Gastrocnemius medialis (tissue), 4 donors: ENCODE results near the gene TRMT61A. TPM values are rescaled to one million over a fixed set of nuclear protein-coding genes. Genes with fewer than 3 reads are reported as not detected.

Source experiments
- ATAC-seq, 2 donors: fragments of 150-250 bp; one replicate each; pipeline ENCODE4 v1.9.1; 2016
- DNase-seq, 2 donors: peaks; one replicate each; pipeline ENCODE4 v3.0.0-alpha.2; 2019
- H3K27ac ChIP-seq, 4 donors: fragments of 200-600 bp; sonication (generic); 1 replicate in 1 of 4; 2 replicates in 3 of 4; pipeline ENCODE4 v1.5.1; 2016 to 2018; ENCODE audit warnings: mild to moderate bottlenecking in 2 of 4, moderate library complexity in 1 of 4
- H3K27me3 ChIP-seq, 3 donors: fragments of 200-600 bp; sonication (generic) in 2 of 3; 1 replicate in 1 of 3; 2 replicates in 2 of 3; pipeline versions ENCODE4 v1.5.1 to v1.6.0; 2016 to 2019; ENCODE audit warnings: mild to moderate bottlenecking in 1 of 3, moderate library complexity in 1 of 3
- H3K36me3 ChIP-seq, 2 donors: fragments of 200-600 bp; sonication (generic) in 1 of 2; one replicate each; pipeline ENCODE4 v1.5.1; 2017 to 2018
- H3K4me1 ChIP-seq, 2 donors: fragments of 200-600 bp; sonication (generic) in 1 of 2; one replicate each; pipeline ENCODE4 v1.5.1; 2016 to 2017; ENCODE audit warnings: mild to moderate bottlenecking in 2 of 2
- H3K4me3 ChIP-seq, 4 donors: fragments of 200-600 bp; sonication (generic) in 3 of 4; 1 replicate in 1 of 4; 2 replicates in 3 of 4; pipeline ENCODE4 v1.5.1; 2016 to 2019; ENCODE audit warnings: mild to moderate bottlenecking in 2 of 4
- H3K9me3 ChIP-seq, 3 donors: fragments of 200-600 bp; sonication (generic) in 2 of 3; 1 replicate in 1 of 3; 2 replicates in 2 of 3; pipeline ENCODE4 v1.5.1; 2016 to 2019
- POLR2A ChIP-seq, 2 donors: fragments of 450-650 bp; IDR thresholded peaks; one replicate each; pipeline ENCODE4 v1.6.1; 2017; ENCODE audit warnings: antibody characterized with exemption in 2 of 2, mild to moderate bottlenecking in 2 of 2, moderate library complexity in 2 of 2
- in situ Hi-C, 4 donors: fragments of 200-750 bp; cut with MboI; loops; one replicate each; pipeline versions ENCODE4 v1.15.0 to v1.8.0; 2017; ENCODE audit warnings: low sequenced_read_pairs in 4 of 4
- intact Hi-C: fragments of 100-400 bp; cut with DNase I; formaldehyde crosslinking; loops from one replicate; pipeline ENCODE4 v1.15.1; 2023; ENCODE audit warnings: low total_unique reads
- total RNA-seq, 4 donors: library from RNA; depleted of rRNA; stranded (reverse); fragments of >200 nt; gene quantifications; one replicate each; pipeline versions ENCODE4 v1.1.0 to v1.2.3, GENCODE V29; 2016
- TF ChIP-seq, protein P1 (sequence below), 5 experiments: fragments of 450-650 bp in 3 of 5; fragments of 200-600 bp in 2 of 5; sonication (generic) in 2 of 5; IDR thresholded peaks in 4 of 5; conservative IDR thresholded peaks in 1 of 5; 1 replicate in 4 of 5; 2 replicates in 1 of 5; pipeline ENCODE4 v1.5.1; 2016 to 2019; ENCODE audit warnings: antibody characterized with exemption in 5 of 5, mild to moderate bottlenecking in 3 of 5, moderate library complexity in 3 of 5

TRMT61A gene
- total RNA-seq, 4 donors from 2014 or later = 8.3 to 11.0 (median 9.6) TPM

DNA sequence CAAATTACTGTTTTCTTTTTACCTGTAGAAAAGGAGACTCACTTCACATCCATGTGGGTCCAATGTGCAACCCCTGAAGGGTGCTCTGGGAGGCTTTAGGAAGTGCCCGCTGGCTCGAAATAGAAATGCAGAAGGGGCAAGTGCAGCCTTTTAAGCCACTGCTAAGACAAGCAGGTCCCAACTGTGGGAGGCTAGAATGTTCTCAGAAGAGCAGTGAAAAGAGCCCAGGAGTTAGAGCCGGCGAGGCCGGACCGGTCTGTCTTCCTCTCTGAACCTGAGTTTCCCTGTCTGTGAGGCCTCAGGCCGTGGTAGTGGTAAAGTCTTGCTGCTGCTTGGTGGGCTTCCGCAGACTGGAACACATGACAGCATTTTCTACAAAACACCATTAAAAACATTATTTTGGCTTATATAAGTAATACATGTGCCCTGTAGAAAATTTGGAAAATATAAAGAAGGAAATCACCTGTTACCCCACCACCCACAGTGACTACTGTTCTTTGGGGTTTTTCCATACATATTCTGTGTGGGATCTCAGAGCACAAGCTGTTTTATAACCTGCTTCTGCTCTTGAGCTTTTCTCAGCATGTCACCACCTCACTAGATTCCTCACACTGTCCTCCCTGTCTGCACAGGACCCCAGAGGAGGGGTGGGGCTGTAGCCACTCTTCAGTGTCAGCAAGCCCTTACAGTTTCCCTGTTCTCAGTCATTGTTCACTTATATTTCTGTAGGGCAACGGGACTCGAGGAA lies 12.4 kb upstream of the TRMT61A start:
- intact Hi-C loops = no loop called here
- in situ Hi-C loops = no loop called here
- no peak overlapping the region for H3K27ac ChIP-seq
- no peaks in the 10 kb centered on the region for H3K36me3 ChIP-seq
- TF ChIP-seq, protein P1, sequence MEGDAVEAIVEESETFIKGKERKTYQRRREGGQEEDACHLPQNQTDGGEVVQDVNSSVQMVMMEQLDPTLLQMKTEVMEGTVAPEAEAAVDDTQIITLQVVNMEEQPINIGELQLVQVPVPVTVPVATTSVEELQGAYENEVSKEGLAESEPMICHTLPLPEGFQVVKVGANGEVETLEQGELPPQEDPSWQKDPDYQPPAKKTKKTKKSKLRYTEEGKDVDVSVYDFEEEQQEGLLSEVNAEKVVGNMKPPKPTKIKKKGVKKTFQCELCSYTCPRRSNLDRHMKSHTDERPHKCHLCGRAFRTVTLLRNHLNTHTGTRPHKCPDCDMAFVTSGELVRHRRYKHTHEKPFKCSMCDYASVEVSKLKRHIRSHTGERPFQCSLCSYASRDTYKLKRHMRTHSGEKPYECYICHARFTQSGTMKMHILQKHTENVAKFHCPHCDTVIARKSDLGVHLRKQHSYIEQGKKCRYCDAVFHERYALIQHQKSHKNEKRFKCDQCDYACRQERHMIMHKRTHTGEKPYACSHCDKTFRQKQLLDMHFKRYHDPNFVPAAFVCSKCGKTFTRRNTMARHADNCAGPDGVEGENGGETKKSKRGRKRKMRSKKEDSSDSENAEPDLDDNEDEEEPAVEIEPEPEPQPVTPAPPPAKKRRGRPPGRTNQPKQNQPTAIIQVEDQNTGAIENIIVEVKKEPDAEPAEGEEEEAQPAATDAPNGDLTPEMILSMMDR (IDR thresholded peaks at IDR 0.05 in 4 of 5, conservative IDR thresholded peaks at IDR 0.05 in 1 of 5) = no peak
- no peak for TF ChIP-seq POLR2A (IDR thresholded peaks at IDR 0.05)
- DNase-seq (no peak), ATAC-seq (no peak)
- H3K27me3 ChIP-seq = peaks cover 0 to 9% (median 3%) of the 10 kb centered on the region in 3 donors
- H3K4me1 ChIP-seq = peaks cover 21 to 22% of the 10 kb centered on the region in 2 donors
- H3K9me3 ChIP-seq = no peaks in the 10 kb centered on the region
- H3K4me3 ChIP-seq = no peak overlapping the region

DNA sequence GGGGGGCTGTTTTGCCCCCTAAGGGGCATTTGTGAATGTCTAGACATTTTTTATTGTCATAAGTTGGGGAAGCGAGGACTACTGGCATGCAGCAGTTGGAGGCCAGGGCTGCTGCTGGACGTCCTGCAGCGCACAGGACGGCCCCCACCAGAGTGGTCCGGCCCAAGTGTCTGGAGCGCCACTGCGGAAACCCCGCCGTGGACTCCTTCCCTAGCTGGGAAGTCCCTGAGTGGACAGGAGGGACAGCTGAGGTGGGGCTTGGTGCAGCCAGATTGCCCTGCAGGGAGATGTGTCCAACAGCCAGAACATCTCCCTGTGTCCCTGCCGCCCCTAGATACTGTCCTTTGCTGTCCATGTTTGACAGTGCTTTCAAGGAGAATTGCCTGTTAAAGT lies 11.8 kb upstream of the TRMT61A start:
- Histone ChIP-seq H3K4me3 (no peak overlapping the region), H3K27ac (no peak overlapping the region), H3K4me1 (peaks cover 24 to 27% of the 10 kb centered on the region in 2 donors), H3K36me3 (no peaks in the 10 kb centered on the region), H3K27me3 (peaks cover 0 to 15% (median 5%) of the 10 kb centered on the region in 3 donors), H3K9me3 (no peaks in the 10 kb centered on the region)
- intact Hi-C loops = no loop called here
- no peak for ATAC-seq
- TF ChIP-seq, protein P1 (IDR thresholded peaks at IDR 0.05 in 4 of 5, conservative IDR thresholded peaks at IDR 0.05 in 1 of 5) = no peak
- no peak for TF ChIP-seq POLR2A (IDR thresholded peaks at IDR 0.05)
- no peak for DNase-seq
- in situ Hi-C loops = no loop called here

DNA sequence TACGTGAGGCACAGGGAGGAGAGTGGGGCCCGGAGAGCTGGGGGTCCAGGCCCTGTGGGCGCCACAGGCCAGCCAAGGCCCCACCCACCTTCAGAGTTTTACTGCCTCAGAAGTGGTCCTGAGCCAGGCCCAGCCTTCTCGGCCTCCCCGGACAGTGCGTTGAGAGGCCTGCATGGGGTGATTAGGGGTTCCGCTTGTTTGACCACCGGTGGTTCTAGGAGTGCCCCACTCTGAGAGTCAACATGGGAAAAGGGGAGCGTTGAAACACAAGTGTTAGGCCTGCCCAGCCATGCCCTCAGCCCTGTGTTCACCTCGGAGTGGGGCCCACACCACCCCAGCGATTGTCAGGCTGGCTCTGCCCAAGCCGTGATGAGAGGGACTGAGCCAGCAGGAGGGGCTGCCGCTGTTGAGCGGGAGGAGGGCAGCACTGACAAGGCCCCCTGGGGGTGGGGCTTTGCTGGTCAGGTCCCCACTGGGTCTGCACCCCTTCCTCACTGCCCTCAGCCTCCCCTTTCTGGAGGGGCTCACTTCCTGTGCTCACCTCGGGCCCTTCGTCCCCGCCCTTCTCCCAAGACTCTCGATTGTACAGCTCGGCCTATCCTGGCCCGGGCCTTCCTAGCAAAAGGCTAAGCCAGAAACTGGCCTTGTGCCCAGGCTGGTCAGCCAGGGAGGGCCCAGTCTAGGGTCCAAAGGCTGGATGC lies 11.1 kb upstream of the TRMT61A start:
- intact Hi-C loops = loop anchor here (1.0 kb wide), 1 partner anchor 28 kb away; no protein-coding TSS in a partner anchor

DNA sequence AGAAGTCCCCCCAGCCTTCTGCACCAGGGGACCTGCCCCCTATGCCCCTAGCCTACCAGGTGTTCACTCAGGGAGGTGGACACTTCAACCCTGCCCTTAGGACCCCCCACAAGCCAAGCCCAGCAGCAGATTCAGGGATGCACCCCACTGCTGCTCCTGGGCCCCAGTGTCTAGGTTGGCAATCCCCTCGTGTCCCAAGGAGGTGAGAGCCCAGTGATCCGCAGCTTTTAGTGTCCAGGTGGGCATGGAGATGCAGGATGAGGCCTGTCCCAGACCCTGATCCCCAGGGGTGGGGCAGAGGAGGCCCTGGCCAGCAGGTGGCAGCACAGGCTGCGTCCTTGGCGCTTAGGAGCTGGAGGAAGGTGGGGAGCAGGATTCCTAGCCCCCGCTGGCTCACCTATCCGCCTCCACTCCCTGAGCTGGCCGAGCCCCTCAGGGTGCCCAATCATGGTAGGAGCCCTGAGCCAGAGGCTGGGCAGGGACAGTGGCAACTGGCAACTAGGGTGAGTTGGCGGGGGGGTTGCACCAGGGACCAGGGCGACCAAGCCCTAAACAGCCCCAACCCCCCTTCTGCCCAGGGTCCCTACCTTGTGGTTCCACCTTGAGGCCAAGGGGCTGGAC lies 10.5 kb upstream of the TRMT61A start:
- Histone ChIP-seq H3K4me1 (peaks cover 16 to 23% of the 10 kb centered on the region in 2 donors), H3K36me3 (no peaks in the 10 kb centered on the region), H3K27ac (peak overlapping the region in 1 of 4 donors; percentile 20), H3K9me3 (no peaks in the 10 kb centered on the region), H3K27me3 (peaks cover 0 to 23% (median 7%) of the 10 kb centered on the region in 3 donors), H3K4me3 (no peak overlapping the region)
- in situ Hi-C loops = no loop called here
- TF ChIP-seq POLR2A (IDR thresholded peaks at IDR 0.05) = no peak
- TF ChIP-seq, protein P1 (IDR thresholded peaks at IDR 0.05 in 4 of 5, conservative IDR thresholded peaks at IDR 0.05 in 1 of 5) = peak; percentile 82 to 94 (median 90)
- ATAC-seq (peak; percentile 30 to 55), DNase-seq (peak in 1 of 2 donors; percentile 61)
- intact Hi-C loops = loop anchor here (1.0 kb wide), 1 partner anchor 28 kb away; no protein-coding TSS in a partner anchor

More for the DNA sequence above, 11.1 kb upstream of the TRMT61A start:
- H3K27me3 ChIP-seq = peaks cover 0 to 18% (median 7%) of the 10 kb centered on the region in 3 donors
- peaks cover 20 to 24% of the 10 kb centered on the region in 2 donors for H3K4me1 ChIP-seq
- H3K9me3 ChIP-seq = no peaks in the 10 kb centered on the region
- in situ Hi-C loops = no loop called here
- DNase-seq = no peak
- H3K27ac ChIP-seq = no peak overlapping the region
- no peak for TF ChIP-seq POLR2A (IDR thresholded peaks at IDR 0.05)
- TF ChIP-seq, protein P1 (IDR thresholded peaks at IDR 0.05 in 4 of 5, conservative IDR thresholded peaks at IDR 0.05 in 1 of 5) = no peak
- ATAC-seq = no peak
- H3K4me3 ChIP-seq = no peak overlapping the region
- no peaks in the 10 kb centered on the region for H3K36me3 ChIP-seq
